NB4 (cell line): ENCODE data around the gene MRI1.

ENCODE experiments used
- MYC ChIP-seq: IDR thresholded peaks from 2 replicates; pipeline ENCODE4 v1.6.1; 2011; ENCODE audit warnings: low read depth, low read length
- POLR2A ChIP-seq: IDR thresholded peaks from 2 replicates; pipeline ENCODE4 v1.6.1; 2011; ENCODE audit warnings: mild to moderate bottlenecking; ENCODE audit not compliant: insufficient read length; ENCODE audit errors: extremely low read depth
- TF ChIP-seq, protein P1 (sequence below): IDR thresholded peaks from one replicate; pipeline ENCODE4 v1.5.1; 2012; ENCODE audit warnings: low read depth, low read length
- TF ChIP-seq, protein P2 (sequence below): IDR thresholded peaks from 2 replicates; pipeline ENCODE4 v1.6.1; 2011; ENCODE audit warnings: low read depth, low read length

DNA sequence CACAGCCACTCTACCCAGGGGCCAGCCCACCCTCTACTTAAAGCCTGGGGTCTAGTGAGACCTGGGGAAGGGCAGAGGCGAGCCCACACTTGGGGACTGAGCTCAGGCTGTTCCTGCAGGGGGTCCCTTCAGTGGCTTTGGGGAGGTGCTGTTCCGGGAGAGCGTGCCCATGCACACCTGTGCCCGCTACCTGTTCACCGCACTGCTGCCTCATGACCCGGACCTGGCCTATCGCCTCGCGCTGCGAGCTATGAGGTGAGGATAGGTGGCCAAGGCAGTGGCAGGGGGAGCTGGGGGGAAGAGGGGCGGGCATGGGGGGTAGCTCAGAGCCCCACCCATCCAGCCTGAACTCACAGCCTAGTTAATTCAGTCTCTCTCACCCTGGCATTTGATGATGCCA lies 54.9 kb downstream of the MRI1 start:
- TF ChIP-seq POLR2A (no peak), MYC (no peak)
- TF ChIP-seq, protein P1, sequence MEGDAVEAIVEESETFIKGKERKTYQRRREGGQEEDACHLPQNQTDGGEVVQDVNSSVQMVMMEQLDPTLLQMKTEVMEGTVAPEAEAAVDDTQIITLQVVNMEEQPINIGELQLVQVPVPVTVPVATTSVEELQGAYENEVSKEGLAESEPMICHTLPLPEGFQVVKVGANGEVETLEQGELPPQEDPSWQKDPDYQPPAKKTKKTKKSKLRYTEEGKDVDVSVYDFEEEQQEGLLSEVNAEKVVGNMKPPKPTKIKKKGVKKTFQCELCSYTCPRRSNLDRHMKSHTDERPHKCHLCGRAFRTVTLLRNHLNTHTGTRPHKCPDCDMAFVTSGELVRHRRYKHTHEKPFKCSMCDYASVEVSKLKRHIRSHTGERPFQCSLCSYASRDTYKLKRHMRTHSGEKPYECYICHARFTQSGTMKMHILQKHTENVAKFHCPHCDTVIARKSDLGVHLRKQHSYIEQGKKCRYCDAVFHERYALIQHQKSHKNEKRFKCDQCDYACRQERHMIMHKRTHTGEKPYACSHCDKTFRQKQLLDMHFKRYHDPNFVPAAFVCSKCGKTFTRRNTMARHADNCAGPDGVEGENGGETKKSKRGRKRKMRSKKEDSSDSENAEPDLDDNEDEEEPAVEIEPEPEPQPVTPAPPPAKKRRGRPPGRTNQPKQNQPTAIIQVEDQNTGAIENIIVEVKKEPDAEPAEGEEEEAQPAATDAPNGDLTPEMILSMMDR, result no peak
- TF ChIP-seq, protein P2, sequence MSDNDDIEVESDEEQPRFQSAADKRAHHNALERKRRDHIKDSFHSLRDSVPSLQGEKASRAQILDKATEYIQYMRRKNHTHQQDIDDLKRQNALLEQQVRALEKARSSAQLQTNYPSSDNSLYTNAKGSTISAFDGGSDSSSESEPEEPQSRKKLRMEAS, result no peak
